GM18499 (cell line): Measurements from ENCODE around the gene SLC5A9.
"Not testable (repeated sequence)": the region's sequence is repeated elsewhere in the genome, so short reads cannot be mapped to it uniquely, and the experiment has no call there.

ENCODE experiments used
- ATAC-seq: cut with Tn5 transposase; IDR thresholded peaks from one replicate; pipeline ENCODE4 v1.9.1; 2021; ENCODE audit warnings: moderate number of reproducible peaks; ENCODE audit not compliant: insufficient read depth, unreplicated experiment

The SLC5A9 gene

DNA sequence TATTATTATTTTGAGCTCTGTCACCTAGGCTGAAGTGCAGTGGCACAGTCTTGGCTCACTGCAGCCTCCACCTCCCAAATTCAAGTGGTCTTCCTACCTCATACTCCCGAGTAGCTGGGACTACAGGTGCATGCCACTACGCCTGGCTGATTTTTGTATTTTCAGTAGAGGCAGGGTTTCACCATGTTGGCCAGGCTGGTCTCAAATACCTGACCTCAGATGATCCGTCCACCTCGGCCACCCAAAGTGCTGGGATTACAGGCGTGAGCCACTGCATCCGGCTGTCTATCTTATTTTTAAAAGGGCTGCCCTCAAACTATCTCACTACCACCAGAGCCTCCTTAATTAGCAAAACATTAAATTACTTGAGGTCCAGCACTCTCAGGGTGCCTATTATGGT is 71.6 kb downstream of the SLC5A9 start:
- ATAC-seq: not testable (repeated sequence)

DNA sequence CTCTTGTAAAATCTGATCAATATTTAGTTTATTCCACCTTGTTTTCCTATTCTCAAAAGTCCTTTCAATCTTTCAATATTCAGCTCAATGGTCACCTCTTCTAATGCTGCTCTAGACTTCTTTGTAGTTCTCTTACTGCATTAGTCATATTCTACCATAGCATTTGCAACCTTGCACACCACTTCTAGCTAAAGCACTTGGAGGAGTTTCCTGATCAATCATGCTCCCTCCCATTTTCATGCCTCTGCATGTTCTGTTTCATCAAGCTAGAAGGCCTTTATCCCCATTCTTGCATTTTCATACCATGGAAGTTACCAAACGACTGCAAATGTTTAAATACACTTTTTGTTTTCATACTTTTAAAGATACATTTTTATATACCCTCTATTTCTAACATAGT is 72.1 kb downstream of the SLC5A9 start:
- no peak for ATAC-seq
